CD4-positive, alpha-beta memory T cell (primary cell): Measurements from ENCODE around the gene LRRTM2. TPM values are rescaled to one million over a fixed set of nuclear protein-coding genes. Genes with fewer than 3 reads are reported as not detected.

Experiments used
- CTCF ChIA-PET: fragments of 350-600 bp; sonication (Branson Sonifier 250); formaldehyde crosslinking; loops from one replicate; lab custom pipeline; 2021; ENCODE audit warnings: inconsistent platforms; ENCODE audit not compliant: partially characterized antibody; lab: Charles Lee
- POLR2A ChIA-PET: fragments of 350-600 bp; sonication (Branson Sonifier 250); formaldehyde crosslinking; loops from one replicate; lab custom pipeline; 2021; ENCODE audit not compliant: partially characterized antibody; lab: Charles Lee
- DNase-seq, 5 donors: peaks; one replicate each; pipeline versions ENCODE4 v3.0.0 to v3.0.0-alpha.2; 2020 to 2022; ENCODE audit warnings: mixed read lengths in 1 of 5
- H3K27ac ChIP-seq: one replicate; pipeline ENCODE4 v1.7.0; 2013; ENCODE audit warnings: low read depth, low read length
- H3K27me3 ChIP-seq: 2 replicates; pipeline ENCODE4 v1.7.0; 2013; ENCODE audit warnings: mild to moderate bottlenecking, low read length, moderate library complexity; ENCODE audit not compliant: insufficient read depth
- H3K36me3 ChIP-seq: 2 replicates; pipeline ENCODE4 v1.7.0; 2013; ENCODE audit warnings: mild to moderate bottlenecking, low read length, moderate library complexity; ENCODE audit not compliant: insufficient read depth
- H3K4me1 ChIP-seq: 2 replicates; pipeline ENCODE4 v1.7.0; 2013; ENCODE audit warnings: mild to moderate bottlenecking, low read length, moderate library complexity; ENCODE audit not compliant: insufficient read depth
- H3K4me3 ChIP-seq, 2 donors: one replicate each; pipeline ENCODE4 v1.7.0; 2013; ENCODE audit warnings: low read length in 2 of 2, mild to moderate bottlenecking in 1 of 2
- H3K9me3 ChIP-seq, 2 donors: one replicate each; pipeline ENCODE4 v1.7.0; 2013; ENCODE audit warnings: low read length in 2 of 2, control low read depth in 1 of 2; ENCODE audit not compliant: control insufficient read depth in 1 of 2
- H3K27ac Mint-ChIP-seq, 7 donors: one replicate each; pipeline ENCODE4 v1.8.0; 2020 to 2021; ENCODE audit warnings: mixed read lengths in 7 of 7, mild to moderate bottlenecking in 6 of 7, inconsistent platforms in 3 of 7, moderate library complexity in 3 of 7
- H3K27me3 Mint-ChIP-seq, 2 donors: one replicate each; pipeline ENCODE4 v1.8.0; 2020 to 2021; ENCODE audit warnings: mixed read lengths in 2 of 2
- H3K36me3 Mint-ChIP-seq, 2 donors: one replicate each; pipeline ENCODE4 v1.8.0; 2020 to 2021; ENCODE audit warnings: mixed read lengths in 2 of 2, inconsistent platforms in 1 of 2, mild to moderate bottlenecking in 1 of 2
- H3K4me1 Mint-ChIP-seq, 4 donors: one replicate each; pipeline ENCODE4 v1.8.0; 2020 to 2021; ENCODE audit warnings: mixed read lengths in 4 of 4, mild to moderate bottlenecking in 1 of 4
- H3K4me3 Mint-ChIP-seq, 8 donors: one replicate each; pipeline ENCODE4 v1.8.0; 2020 to 2021; ENCODE audit warnings: mixed read lengths in 8 of 8, mild to moderate bottlenecking in 7 of 8, moderate library complexity in 6 of 8, inconsistent platforms in 3 of 8
- H3K9me3 Mint-ChIP-seq, 8 donors: one replicate each; pipeline ENCODE4 v1.8.0; 2020 to 2021; ENCODE audit warnings: mixed read lengths in 8 of 8, mild to moderate bottlenecking in 5 of 8, inconsistent platforms in 3 of 8, moderate library complexity in 1 of 8
- intact Hi-C: fragments of 100-400 bp; cut with micrococcal nuclease; formaldehyde crosslinking; loops from one replicate; pipeline ENCODE4 v1.15.1; 2023
- polyA plus RNA-seq, 2 donors: library from polyadenylated mRNA; unstranded; fragments of 300-500 nt; fragmentation: Illumina TruSeq; gene quantifications; one replicate each; pipeline ENCODE4 v1.2.3, GENCODE V29; 2021
- total RNA-seq, 2 experiments: library from RNA; stranded (reverse); gene quantifications; one replicate each; pipeline ENCODE4 v1.2.3, GENCODE V29; 2021

Gene LRRTM2
- total and polyA plus RNA-seq, 4 experiments from 2014 or later = not detected

- H3K27me3 Mint-ChIP-seq = no peaks in the 10 kb centered on the region
- intact Hi-C loops = no loop called here
- ChIA-PET CTCF (no interaction called here), POLR2A (no interaction called here)
- H3K36me3 ChIP-seq = no peaks in the 10 kb centered on the region
- no peak overlapping the region for H3K27ac Mint-ChIP-seq
- no peak overlapping the region for H3K4me3 Mint-ChIP-seq
- H3K9me3 ChIP-seq = no peaks in the 10 kb centered on the region
- H3K4me3 ChIP-seq = no peak overlapping the region
- H3K27ac ChIP-seq = no peak overlapping the region
- H3K36me3 Mint-ChIP-seq = peaks cover 13 to 23% of the 10 kb centered on the region in 2 donors
- H3K4me1 ChIP-seq = no peaks in the 10 kb centered on the region
- no peaks in the 10 kb centered on the region for H3K27me3 ChIP-seq
- DNase-seq = no peak
- peaks cover 0 to 2% (median 0%) of the 10 kb centered on the region in 8 donors for H3K9me3 Mint-ChIP-seq
- H3K4me1 Mint-ChIP-seq = peaks cover 0 to 2% (median 0%) of the 10 kb centered on the region in 4 donors
These were observed 9.0 kb upstream of the LRRTM2 start for GRCh38 chr5:138884094-138884493.

GRCh38 chr5:138883211-138883610 is 8.1 kb upstream of the LRRTM2 start:
- intact Hi-C loops = no loop called here
- H3K27ac Mint-ChIP-seq = no peak overlapping the region
- H3K4me3 Mint-ChIP-seq = no peak overlapping the region
- H3K27ac ChIP-seq = no peak overlapping the region
- POLR2A ChIA-PET = no interaction called here
- no peak overlapping the region for H3K4me3 ChIP-seq
- no peaks in the 10 kb centered on the region for H3K27me3 Mint-ChIP-seq
- no peaks in the 10 kb centered on the region for H3K27me3 ChIP-seq
- peaks cover 0 to 2% (median 0%) of the 10 kb centered on the region in 8 donors for H3K9me3 Mint-ChIP-seq
- peaks cover 0 to 2% (median 0%) of the 10 kb centered on the region in 4 donors for H3K4me1 Mint-ChIP-seq
- H3K36me3 ChIP-seq = no peaks in the 10 kb centered on the region
- CTCF ChIA-PET = no interaction called here
- no peaks in the 10 kb centered on the region for H3K9me3 ChIP-seq
- no peak for DNase-seq
- peaks cover 8 to 16% of the 10 kb centered on the region in 2 donors for H3K36me3 Mint-ChIP-seq
- H3K4me1 ChIP-seq = no peaks in the 10 kb centered on the region

GRCh38 chr5:138878437-138879235 is 3.5 kb upstream of the LRRTM2 start:
- ChIA-PET CTCF (no interaction called here), POLR2A (no interaction called here)
- no peaks in the 10 kb centered on the region for H3K4me1 ChIP-seq
- H3K36me3 ChIP-seq = no peaks in the 10 kb centered on the region
- Mint-ChIP-seq H3K27ac (no peak overlapping the region), H3K27me3 (peaks cover 0 to under 1% of the 10 kb centered on the region in 2 donors), H3K4me1 (peaks cover 0 to 2% (median 0%) of the 10 kb centered on the region in 4 donors), H3K9me3 (peaks cover 0 to 2% (median 0%) of the 10 kb centered on the region in 8 donors), H3K36me3 (peaks cover 0 to 5% of the 10 kb centered on the region in 2 donors), H3K4me3 (no peak overlapping the region)
- H3K27ac ChIP-seq = no peak overlapping the region
- H3K27me3 ChIP-seq = no peaks in the 10 kb centered on the region
- intact Hi-C loops = no loop called here
- DNase-seq = no peak
- no peaks in the 10 kb centered on the region for H3K9me3 ChIP-seq
- no peak overlapping the region for H3K4me3 ChIP-seq

GRCh38 chr5:138876811-138877210 is 1.7 kb upstream of the LRRTM2 start:
- no peak overlapping the region for H3K4me3 Mint-ChIP-seq
- no peak overlapping the region for H3K27ac ChIP-seq
- H3K4me1 Mint-ChIP-seq = peaks cover 0 to 2% (median 1%) of the 10 kb centered on the region in 4 donors
- no peak overlapping the region for H3K27ac Mint-ChIP-seq
- no peak overlapping the region for H3K4me3 ChIP-seq
- H3K27me3 ChIP-seq = no peaks in the 10 kb centered on the region
- peaks cover 0 to 1% (median 0%) of the 10 kb centered on the region in 8 donors for H3K9me3 Mint-ChIP-seq
- intact Hi-C loops = no loop called here
- no peak for DNase-seq
- H3K27me3 Mint-ChIP-seq = peaks cover 0 to 1% of the 10 kb centered on the region in 2 donors
- POLR2A ChIA-PET = no interaction called here
- H3K4me1 ChIP-seq = no peaks in the 10 kb centered on the region
- CTCF ChIA-PET = no interaction called here
- no peaks in the 10 kb centered on the region for H3K9me3 ChIP-seq
- no peaks in the 10 kb centered on the region for H3K36me3 Mint-ChIP-seq
- no peaks in the 10 kb centered on the region for H3K36me3 ChIP-seq

- ChIA-PET POLR2A (no interaction called here), CTCF (interaction anchor here (0.6 to 1.0 kb wide), 2 partner anchors 51 to 592 kb away, joined by 3 read pairs; no protein-coding TSS in a partner anchor)
- no peak for DNase-seq
- Mint-ChIP-seq H3K4me1 (peaks cover 0 to 7% (median 7%) of the 10 kb centered on the region in 4 donors), H3K4me3 (no peak overlapping the region), H3K27me3 (peaks cover 0 to 1% of the 10 kb centered on the region in 2 donors), H3K27ac (no peak overlapping the region), H3K9me3 (peaks cover 0 to 1% (median 0%) of the 10 kb centered on the region in 8 donors), H3K36me3 (no peaks in the 10 kb centered on the region)
- Histone ChIP-seq H3K27me3 (no peaks in the 10 kb centered on the region), H3K9me3 (no peaks in the 10 kb centered on the region), H3K36me3 (no peaks in the 10 kb centered on the region), H3K4me3 (no peak overlapping the region), H3K27ac (no peak overlapping the region), H3K4me1 (no peaks in the 10 kb centered on the region)
- intact Hi-C loops = no loop called here
These were observed 811 bp upstream of the LRRTM2 start for GRCh38 chr5:138875946-138876345.

- H3K9me3 Mint-ChIP-seq = peaks cover 0 to 1% (median 0%) of the 10 kb centered on the region in 8 donors
- H3K4me1 ChIP-seq = no peaks in the 10 kb centered on the region
- peaks cover 0 to 9% (median 7%) of the 10 kb centered on the region in 4 donors for H3K4me1 Mint-ChIP-seq
- H3K4me3 Mint-ChIP-seq = no peak overlapping the region
- H3K27me3 Mint-ChIP-seq = peaks cover 0 to 1% of the 10 kb centered on the region in 2 donors
- no peak overlapping the region for H3K27ac ChIP-seq
- DNase-seq = no peak
- no peaks in the 10 kb centered on the region for H3K9me3 ChIP-seq
- no peaks in the 10 kb centered on the region for H3K36me3 ChIP-seq
- intact Hi-C loops = no loop called here
- H3K36me3 Mint-ChIP-seq = no peaks in the 10 kb centered on the region
- H3K27me3 ChIP-seq = no peaks in the 10 kb centered on the region
- ChIA-PET POLR2A (no interaction called here), CTCF (interaction anchor here (0.6 to 1.0 kb wide), 2 partner anchors 51 to 592 kb away, joined by 3 read pairs; no protein-coding TSS in a partner anchor)
- no peak overlapping the region for H3K27ac Mint-ChIP-seq
- H3K4me3 ChIP-seq = no peak overlapping the region
These were observed 379 bp upstream of the LRRTM2 start for GRCh38 chr5:138875552-138875875.

- H3K4me3 Mint-ChIP-seq = no peak overlapping the region
- no peaks in the 10 kb centered on the region for H3K36me3 Mint-ChIP-seq
- H3K27me3 Mint-ChIP-seq = peaks cover 0 to 1% of the 10 kb centered on the region in 2 donors
- POLR2A ChIA-PET = no interaction called here
- Histone ChIP-seq H3K4me3 (no peak overlapping the region), H3K36me3 (no peaks in the 10 kb centered on the region), H3K9me3 (no peaks in the 10 kb centered on the region), H3K4me1 (no peaks in the 10 kb centered on the region), H3K27ac (no peak overlapping the region), H3K27me3 (no peaks in the 10 kb centered on the region)
- H3K27ac Mint-ChIP-seq = no peak overlapping the region
- intact Hi-C loops = no loop called here
- peaks cover 0 to 1% (median 0%) of the 10 kb centered on the region in 8 donors for H3K9me3 Mint-ChIP-seq
- no peak for DNase-seq
- H3K4me1 Mint-ChIP-seq = peaks cover 0 to 14% (median 10%) of the 10 kb centered on the region in 4 donors
- CTCF ChIA-PET = no interaction called here
These were observed 894 bp downstream of the LRRTM2 start for GRCh38 chr5:138874241-138874640.
